Stomach smooth muscle (tissue), 2 donors: Measurements from ENCODE around the gene CNDP1.
A peak's percentile ranks its signal among the peaks of the same experiment; 100 is the strongest.

Experiments
- H3K27ac ChIP-seq: one replicate; pipeline ENCODE4 v1.7.0; 2013; ENCODE audit warnings: mild to moderate bottlenecking, low read length, inconsistent platforms
- H3K27me3 ChIP-seq, 2 donors: one replicate each; pipeline ENCODE4 v1.7.0; 2013; ENCODE audit warnings: low read length in 2 of 2; ENCODE audit not compliant: insufficient read depth in 2 of 2, control insufficient read depth in 1 of 2
- H3K36me3 ChIP-seq, 2 donors: one replicate each; pipeline ENCODE4 v1.7.0; 2013; ENCODE audit warnings: low read length in 2 of 2; ENCODE audit not compliant: control insufficient read depth in 2 of 2, insufficient read depth in 2 of 2
- H3K4me1 ChIP-seq: one replicate; pipeline ENCODE4 v1.7.0; 2013; ENCODE audit warnings: low read length; ENCODE audit not compliant: control insufficient read depth, insufficient read depth
- H3K4me3 ChIP-seq, 2 donors: one replicate each; pipeline ENCODE4 v1.7.0; 2013; ENCODE audit warnings: low read length in 2 of 2
- H3K9ac ChIP-seq, 2 donors: one replicate each; pipeline ENCODE4 v1.7.0; 2013; ENCODE audit warnings: low read length in 2 of 2, mild to moderate bottlenecking in 1 of 2
- H3K9me3 ChIP-seq, 2 donors: one replicate each; pipeline ENCODE4 v1.7.0; 2013; ENCODE audit warnings: low read length in 2 of 2; ENCODE audit not compliant: control insufficient read depth in 2 of 2
- donor health status: healthy.
- donor health status: Pancreatic carcinoma.

The CNDP1 gene

DNA sequence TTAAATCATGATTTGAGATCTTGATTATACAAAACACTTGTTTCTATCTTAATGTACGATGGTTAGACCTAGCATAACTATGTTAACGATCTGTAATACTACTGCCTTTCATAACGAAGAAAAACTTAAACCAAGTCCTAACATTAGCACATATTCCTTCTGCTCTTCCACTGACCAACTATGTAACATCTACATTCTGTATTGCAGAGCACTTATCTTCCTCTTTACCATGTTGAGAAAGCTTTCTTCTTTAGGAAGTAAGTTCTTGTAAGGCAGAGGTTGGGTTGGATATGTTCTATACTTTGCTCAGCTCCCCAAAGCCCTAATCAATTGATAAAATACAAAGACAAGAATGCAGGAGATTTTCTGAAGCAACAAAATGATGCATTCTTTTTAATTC, 55.5 kb downstream of the CNDP1 start:
- Histone ChIP-seq H3K36me3 (peaks cover 3 to 13% of the 10 kb centered on the region in 2 donors), H3K9me3 (no peaks in the 10 kb centered on the region), H3K27me3 (no peaks in the 10 kb centered on the region)

DNA sequence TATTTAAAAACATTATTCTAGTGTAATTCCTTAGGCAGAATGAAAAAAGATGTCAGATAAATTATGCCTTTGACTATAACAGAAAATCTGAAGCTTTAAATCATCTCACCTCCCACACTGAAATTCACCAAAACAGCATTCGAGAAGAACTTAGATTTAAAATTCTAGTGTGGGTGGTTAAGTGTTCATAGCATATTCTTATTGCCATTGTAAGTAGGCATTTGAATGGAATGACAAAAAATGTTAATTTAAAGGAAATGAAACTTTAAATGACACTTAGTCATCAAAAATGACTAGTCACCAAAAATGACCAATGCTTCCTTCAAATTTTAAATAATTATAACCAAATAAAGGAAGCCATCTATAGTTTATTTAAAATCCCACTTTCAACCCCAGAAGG, 56.4 kb downstream of the CNDP1 start:
- Histone ChIP-seq H3K9ac (no peak overlapping the region), H3K9me3 (no peaks in the 10 kb centered on the region), H3K27me3 (no peaks in the 10 kb centered on the region), H3K36me3 (peaks cover 3 to 16% of the 10 kb centered on the region in 2 donors), H3K4me3 (no peak overlapping the region), H3K4me1 (no peaks in the 10 kb centered on the region), H3K27ac (no peak overlapping the region)

More for the DNA sequence above, 55.5 kb downstream of the CNDP1 start:
- Histone ChIP-seq H3K4me1 (no peaks in the 10 kb centered on the region), H3K4me3 (no peak overlapping the region), H3K9ac (no peak overlapping the region), H3K27ac (no peak overlapping the region)

GRCh38 chr18:74595431-74595830, 61.1 kb downstream of the CNDP1 start:
- Histone ChIP-seq H3K9ac (no peak overlapping the region), H3K36me3 (peaks cover 3 to 16% of the 10 kb centered on the region in 2 donors), H3K27ac (no peak overlapping the region), H3K4me3 (no peak overlapping the region), H3K27me3 (no peaks in the 10 kb centered on the region), H3K9me3 (no peaks in the 10 kb centered on the region), H3K4me1 (peaks cover 17% of the 10 kb centered on the region)

GRCh38 chr18:74597034-74597661, 62.8 kb downstream of the CNDP1 start:
- Histone ChIP-seq H3K27ac (peak overlapping the region; percentile 99), H3K9me3 (no peaks in the 10 kb centered on the region), H3K36me3 (peaks cover 3 to 16% of the 10 kb centered on the region in 2 donors), H3K9ac (peak overlapping the region; percentile 99), H3K4me1 (peaks cover 20% of the 10 kb centered on the region), H3K4me3 (peak overlapping the region; percentile 96 to 97), H3K27me3 (no peaks in the 10 kb centered on the region)

- no peaks in the 10 kb centered on the region for H3K9me3 ChIP-seq
- peak within 1 kb of the TSS; percentile 99 for H3K27ac ChIP-seq
- H3K27me3 ChIP-seq = no peaks in the 10 kb centered on the region
- H3K36me3 ChIP-seq = peaks cover 2 to 16% of the 10 kb centered on the region in 2 donors
- peak within 1 kb of the TSS; percentile 99 for H3K9ac ChIP-seq
- H3K4me3 ChIP-seq = peak within 1 kb of the TSS; percentile 96 to 97
- H3K4me1 ChIP-seq = peaks cover 20% of the 10 kb centered on the region
These were observed 63.5 kb downstream of the CNDP1 start, which contains the start of gene ZNF407 for GRCh38 chr18:74597662-74598349. ZNF407 (plus strand) TSS chr18:74597870; CDS start chr18:74631020, 33,150 bp downstream.

DNA sequence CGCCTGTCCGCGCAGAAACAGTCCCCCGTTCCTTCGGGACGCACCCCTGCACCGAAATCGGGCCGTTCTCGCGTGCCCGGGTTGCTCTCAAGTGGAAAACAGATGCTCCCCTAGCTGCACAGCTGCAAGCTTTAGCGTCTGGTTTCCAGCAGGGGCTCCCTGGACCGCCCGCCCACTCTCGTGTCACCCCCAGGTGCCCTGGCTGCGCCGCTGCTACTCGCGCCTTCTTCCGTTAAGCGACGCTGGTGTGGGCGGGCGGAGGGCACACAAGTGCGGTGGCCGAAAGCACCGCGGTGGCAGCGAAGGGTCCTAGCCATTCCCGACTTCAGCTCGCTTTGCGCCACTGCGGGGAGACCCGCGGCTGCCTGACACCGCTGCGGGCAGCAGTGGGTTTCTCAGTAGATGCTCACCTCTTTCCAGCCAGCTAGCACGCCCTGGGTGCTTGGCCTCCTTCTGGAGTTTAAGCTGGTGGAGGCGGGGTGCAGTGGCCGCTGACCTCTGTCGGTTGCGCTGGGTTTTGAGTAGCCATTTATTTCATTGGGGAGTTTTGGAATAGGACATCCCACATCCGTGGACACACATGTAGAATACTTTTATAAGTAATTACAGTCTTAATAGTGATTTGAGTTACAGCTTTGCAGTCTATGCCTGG, 64.2 kb downstream of the CNDP1 start:
- Histone ChIP-seq H3K9me3 (no peaks in the 10 kb centered on the region), H3K27ac (peak overlapping the region; percentile 99), H3K4me1 (peaks cover 20% of the 10 kb centered on the region), H3K4me3 (peak overlapping the region; percentile 96 to 97), H3K27me3 (no peaks in the 10 kb centered on the region), H3K9ac (peak overlapping the region; percentile 79 to 99), H3K36me3 (peaks cover 0 to 11% of the 10 kb centered on the region in 2 donors)

GRCh38 chr18:74604361-74604760, 70.1 kb downstream of the CNDP1 start:
- Histone ChIP-seq H3K27me3 (no peaks in the 10 kb centered on the region), H3K4me1 (peaks cover 16% of the 10 kb centered on the region), H3K4me3 (peak overlapping the region in 1 of 2 donors; percentile 44), H3K9ac (no peak overlapping the region), H3K27ac (no peak overlapping the region), H3K36me3 (no peaks in the 10 kb centered on the region), H3K9me3 (no peaks in the 10 kb centered on the region)

DNA sequence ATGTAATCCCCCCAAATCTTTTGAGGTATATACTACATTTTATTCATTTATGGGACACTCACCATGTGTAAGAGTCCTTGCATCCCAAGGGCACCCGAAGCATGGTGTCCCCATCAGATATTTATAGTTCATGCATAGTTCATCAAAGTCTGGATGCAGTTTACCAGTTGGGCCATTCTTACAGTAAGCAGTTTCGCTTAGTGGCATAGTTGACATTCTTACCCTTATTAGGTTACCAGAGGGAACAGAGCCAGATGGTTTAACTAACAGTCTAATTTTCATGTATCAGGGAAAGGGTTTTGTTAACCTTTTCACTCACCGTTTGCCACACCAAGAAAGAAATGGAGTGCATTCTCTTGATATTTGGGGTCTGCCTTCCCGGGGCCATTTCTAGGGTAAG, 70.5 kb downstream of the CNDP1 start:
- Histone ChIP-seq H3K27me3 (no peaks in the 10 kb centered on the region), H3K27ac (no peak overlapping the region), H3K9me3 (no peaks in the 10 kb centered on the region), H3K36me3 (no peaks in the 10 kb centered on the region), H3K4me3 (peak overlapping the region; percentile 31 to 44), H3K4me1 (peaks cover 15% of the 10 kb centered on the region), H3K9ac (no peak overlapping the region)

- Histone ChIP-seq H3K4me1 (peaks cover 10% of the 10 kb centered on the region), H3K27ac (no peak overlapping the region)
These were observed 74.4 kb downstream of the CNDP1 start for GRCh38 chr18:74608681-74609080.

GRCh38 chr18:74609535-74609934, 75.2 kb downstream of the CNDP1 start:
- Histone ChIP-seq H3K4me1 (peaks cover 5% of the 10 kb centered on the region), H3K4me3 (no peak overlapping the region), H3K36me3 (no peaks in the 10 kb centered on the region), H3K9me3 (no peaks in the 10 kb centered on the region), H3K27ac (no peak overlapping the region), H3K9ac (no peak overlapping the region), H3K27me3 (no peaks in the 10 kb centered on the region)

More at GRCh38 chr18:74608681-74609080, 74.4 kb downstream of the CNDP1 start:
- Histone ChIP-seq H3K9me3 (no peaks in the 10 kb centered on the region), H3K36me3 (no peaks in the 10 kb centered on the region), H3K9ac (no peak overlapping the region), H3K4me3 (no peak overlapping the region), H3K27me3 (no peaks in the 10 kb centered on the region)
